Activated CD8-positive, alpha-beta memory T cell treated with anti-CD3 and anti-CD28 coated beads, Interleukin-2, amount 50 U/mL, for 24 hours (primary cell): ENCODE measurements around the gene NTPCR.

ENCODE experiments used
- DNase-seq: peaks from one replicate; pipeline ENCODE4 v3.0.0-alpha.2; 2020; ENCODE audit errors: extremely low read depth

The NTPCR gene

DNA sequence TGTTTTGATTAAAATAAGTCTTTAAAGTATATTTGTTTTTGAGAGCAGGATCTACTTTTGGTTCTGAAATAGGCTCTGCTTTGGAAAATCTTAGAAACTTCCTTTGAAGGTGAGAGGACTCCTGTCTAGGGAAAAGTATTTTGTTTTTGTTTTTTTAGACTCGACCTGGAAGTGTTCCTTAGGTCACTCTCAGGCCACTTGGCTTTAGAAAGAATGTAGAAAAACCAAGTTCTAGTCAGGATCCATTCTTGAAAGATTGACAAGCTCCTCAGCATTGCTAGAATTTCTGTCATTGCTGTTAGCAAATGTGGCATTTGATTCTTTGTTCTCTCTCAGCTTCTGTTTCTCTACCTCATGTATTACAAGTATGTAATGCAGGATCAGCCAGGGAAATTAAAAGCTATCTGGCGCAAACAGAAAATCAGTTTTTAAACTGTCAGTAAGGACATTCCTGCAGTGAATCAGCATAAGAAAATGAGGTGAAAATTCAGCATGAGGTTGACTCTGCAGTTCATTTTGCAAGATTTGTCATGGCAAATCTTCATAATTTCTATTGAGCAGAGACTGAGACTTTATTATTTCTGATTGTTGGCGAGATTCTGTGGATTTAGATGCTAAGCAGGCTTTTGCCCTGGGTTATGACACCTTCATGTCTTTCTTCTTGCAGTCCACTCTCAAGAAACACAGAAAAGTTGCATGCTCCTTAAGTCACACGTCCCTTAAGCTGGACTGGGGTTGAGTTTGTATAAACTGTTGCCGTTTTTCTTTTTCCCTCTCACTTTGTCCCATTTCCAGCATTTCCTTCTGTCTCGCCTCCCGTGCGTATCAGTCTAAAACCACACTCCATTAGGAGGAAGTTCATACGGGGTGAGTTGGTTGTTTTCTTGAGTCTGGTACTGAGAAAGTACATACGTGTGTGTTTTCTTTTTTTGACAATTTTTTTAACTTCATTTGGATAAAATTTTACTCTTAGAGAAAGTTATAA is 12.6 kb downstream of the NTPCR start:
- no peak for DNase-seq

- no peak for DNase-seq
Observed at GRCh38 chr1:232964601-232965000, 14.2 kb downstream of the NTPCR start.

GRCh38 chr1:232965124-232965911 is 14.9 kb downstream of the NTPCR start:
- no peak for DNase-seq

DNA sequence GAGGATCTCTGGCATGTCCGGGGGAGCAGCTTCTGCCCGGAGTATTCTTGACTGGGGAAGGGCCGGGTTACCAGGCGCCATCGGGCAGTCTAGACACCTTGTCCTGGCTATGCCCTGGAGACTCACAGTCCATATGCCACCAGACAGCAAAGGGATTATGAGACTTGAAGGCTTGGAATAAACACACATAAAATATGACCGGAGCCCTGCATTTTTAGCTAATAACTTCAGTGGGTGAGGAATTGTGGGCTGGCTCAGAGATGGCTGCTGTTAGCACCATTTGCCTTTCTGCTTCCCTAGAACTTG is 15.5 kb downstream of the NTPCR start:
- DNase-seq, result no peak

DNA sequence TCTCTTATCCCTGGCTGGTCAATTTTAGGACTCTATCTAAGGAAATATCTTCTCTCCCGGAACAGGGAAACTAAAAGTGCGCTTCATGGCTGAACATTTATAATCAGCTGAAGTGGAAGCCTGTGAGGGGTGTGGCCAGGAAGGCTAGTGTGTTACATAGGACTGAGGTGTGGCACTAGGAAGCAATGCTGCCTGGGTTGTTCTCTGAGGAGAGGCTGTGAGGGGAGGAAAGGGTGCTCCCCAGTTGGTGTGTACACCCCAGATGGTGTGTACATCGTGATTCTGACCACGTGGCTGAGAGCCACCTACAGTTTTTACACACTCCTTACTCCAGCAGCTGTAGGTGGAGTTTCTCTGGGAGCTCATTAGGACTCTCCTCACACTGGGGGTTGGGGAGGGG is 16.3 kb downstream of the NTPCR start:
- DNase-seq, result no peak

GRCh38 chr1:232968391-232968790 is 18.0 kb downstream of the NTPCR start:
- DNase-seq, result no peak

DNA sequence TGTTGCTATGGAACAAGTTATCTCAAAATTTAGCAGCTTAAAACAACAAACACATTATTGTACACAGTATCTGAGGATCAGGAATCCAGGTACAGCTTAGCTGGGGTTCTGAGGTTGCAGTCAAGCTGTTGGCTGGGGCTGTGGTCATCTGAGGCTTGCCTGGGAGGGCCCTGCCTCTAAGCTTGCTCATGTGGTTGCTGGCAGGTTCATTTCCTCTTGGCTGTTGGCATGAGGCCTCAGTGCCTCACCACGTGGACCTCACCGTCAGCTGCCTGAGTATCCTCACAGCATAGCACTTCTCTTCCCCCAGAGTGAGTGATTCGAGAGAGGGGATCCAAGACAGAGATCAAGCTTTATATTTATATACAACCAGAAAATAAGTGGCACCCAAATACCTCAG is 18.6 kb downstream of the NTPCR start:
- no peak for DNase-seq

- no peak for DNase-seq
Observed at GRCh38 chr1:232969799-232970198, 19.4 kb downstream of the NTPCR start.

DNA sequence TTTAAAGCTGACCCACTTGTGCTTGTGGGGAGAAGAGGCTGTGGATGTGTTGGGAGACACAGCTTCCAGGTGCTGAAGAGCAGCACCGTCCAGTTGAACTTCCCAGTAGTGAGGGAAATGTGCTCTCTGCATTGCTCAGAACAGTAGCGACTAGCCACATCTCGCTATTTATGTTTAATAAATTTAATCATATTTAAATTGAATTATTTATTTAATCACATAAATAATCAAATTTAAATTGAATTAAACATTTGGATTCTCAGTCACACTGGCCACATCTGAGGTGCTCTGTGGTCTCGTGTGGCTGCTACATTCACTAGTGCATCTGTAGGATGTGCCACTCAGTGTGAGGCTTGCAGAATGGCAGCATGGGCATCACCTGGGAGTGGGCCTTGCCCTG is 20.1 kb downstream of the NTPCR start:
- no peak for DNase-seq

GRCh38 chr1:232973652-232974611 is 23.5 kb downstream of the NTPCR start:
- DNase-seq, result no peak

GRCh38 chr1:232974971-232975370 is 24.6 kb downstream of the NTPCR start:
- no peak for DNase-seq

- DNase-seq, result no peak
Observed at GRCh38 chr1:232978091-232978634, 27.8 kb downstream of the NTPCR start.

DNA sequence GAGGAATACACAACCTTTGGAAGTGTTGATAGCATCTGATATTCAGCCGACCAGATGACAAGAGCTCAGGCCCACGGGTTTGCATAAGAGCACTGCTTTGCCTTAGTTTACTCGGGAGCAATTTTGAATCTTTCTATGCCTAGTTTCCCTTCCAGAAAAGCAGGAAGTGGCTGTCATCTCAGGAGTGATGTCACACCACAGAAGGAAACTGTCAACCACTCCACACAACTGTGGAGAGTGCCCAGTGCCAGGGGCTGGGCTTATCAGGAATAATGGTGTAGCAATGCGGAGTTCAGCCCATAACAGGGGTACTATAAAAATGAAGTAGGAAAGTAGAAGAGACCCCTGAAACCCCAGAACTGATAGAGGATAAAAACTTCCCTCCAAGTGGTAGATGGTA is 28.4 kb downstream of the NTPCR start:
- DNase-seq, result no peak

DNA sequence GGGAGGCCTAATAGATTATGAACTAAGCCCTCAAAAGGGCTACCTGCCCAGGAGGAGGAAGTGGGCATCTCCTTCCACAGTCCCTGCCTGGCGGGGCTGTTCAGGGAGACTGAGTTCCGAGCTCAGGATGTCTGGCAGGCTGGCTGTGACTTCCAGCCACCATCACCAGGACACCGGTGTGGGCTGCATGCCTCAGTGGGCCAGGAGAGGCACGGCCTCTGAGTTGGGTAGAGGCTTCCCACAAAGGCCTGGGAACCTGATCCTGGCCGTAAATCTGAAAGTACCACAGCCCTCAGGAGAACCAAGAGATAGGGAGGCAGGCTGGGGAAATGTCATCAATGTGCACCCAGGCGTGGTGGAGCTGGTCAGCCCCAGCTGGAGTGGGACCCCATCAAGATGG is 29.1 kb downstream of the NTPCR start:
- DNase-seq, result no peak

GRCh38 chr1:232980355-232980978 is 30.1 kb downstream of the NTPCR start:
- DNase-seq, result no peak

GRCh38 chr1:232980986-232981560 is 30.7 kb downstream of the NTPCR start:
- no peak for DNase-seq

DNA sequence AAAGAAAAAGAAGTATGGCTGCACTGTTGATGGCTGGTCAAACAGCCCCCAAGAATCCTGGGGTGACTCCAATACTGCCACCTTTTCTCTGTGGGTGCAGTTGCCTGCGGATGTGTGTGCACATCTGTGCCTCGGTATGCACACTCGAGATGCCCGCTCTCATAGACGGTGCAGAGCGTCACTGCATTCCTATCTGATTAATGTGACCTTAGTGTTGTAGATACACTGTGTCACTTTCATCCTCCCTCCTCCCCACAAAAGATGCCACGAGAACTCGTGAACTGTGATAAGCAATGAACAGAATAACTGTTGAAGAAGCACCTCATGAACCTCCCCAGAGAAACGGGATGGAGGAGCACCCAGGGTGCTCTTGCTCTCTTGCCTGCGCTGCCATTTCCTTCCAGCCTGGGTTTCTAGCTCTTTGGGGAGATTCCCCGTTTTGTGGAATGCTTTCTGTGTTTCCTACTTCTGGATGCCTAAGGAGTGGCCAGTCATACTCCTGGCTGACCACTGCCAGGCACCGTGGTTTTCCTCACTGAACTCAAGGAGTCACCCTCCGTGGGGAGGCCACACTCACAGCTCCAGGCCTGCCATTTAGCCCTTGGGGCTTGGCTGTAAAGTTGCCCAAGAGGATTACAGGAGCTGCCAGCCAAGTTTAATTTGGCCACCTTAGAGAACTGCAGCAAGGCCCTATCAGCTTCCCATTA is 32.0 kb downstream of the NTPCR start:
- DNase-seq, result no peak

DNA sequence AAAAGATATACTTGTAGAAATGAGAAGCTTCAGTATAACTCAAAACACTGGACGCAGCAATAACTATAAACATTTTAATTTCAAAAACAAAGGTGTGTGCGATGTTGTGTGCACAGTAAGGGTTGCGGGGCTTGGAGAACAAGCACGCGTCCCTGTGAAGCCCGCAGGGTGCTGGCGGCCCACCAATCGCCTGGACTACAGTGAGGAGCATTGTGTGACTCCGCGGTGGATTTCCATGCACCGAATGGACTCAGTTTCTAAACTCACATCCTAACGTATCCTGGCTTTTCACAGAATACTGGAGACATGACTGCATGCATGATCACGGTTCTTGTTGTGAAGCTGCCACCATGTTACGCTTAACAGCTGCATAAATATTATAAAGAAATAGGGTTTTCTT is 33.0 kb downstream of the NTPCR start:
- DNase-seq, result no peak

DNA sequence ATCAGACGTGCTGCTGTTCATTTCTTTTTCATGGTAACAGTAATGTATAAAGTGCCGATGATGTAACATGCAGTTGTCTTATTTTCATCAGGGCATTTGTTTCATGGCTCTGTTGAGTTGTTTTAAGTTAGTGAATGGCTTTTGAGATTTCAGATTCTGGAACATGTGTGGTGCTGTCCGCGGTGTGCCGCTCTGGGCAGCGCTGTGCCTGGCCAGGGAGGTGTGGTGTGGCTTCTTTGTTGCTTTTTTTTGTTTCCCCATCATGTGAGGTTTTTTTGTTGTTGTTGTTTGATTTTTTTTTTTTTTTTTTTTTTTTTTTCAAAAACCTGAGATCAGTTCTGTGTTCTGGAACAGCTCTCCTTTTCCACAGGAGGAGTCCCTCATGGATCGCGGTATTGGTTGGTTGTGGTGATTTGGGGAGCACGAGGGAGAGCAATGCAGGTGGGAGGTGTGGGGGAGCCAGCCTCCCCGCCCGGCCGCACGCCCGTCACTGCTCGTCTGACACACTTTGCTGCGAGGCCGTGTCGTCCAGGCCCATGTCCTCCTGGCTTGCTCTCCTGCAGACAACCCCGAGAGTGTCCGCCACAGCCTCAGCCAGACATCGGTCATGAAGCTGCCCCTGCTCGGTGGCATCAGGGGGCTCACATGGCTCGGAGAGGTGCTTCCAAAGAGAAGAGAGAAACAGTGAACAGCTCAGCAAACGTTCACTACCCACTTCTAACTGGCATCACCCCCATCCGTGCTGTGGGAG is 33.6 kb downstream of the NTPCR start:
- DNase-seq, result no peak
